WERI-Rb-1 (cell line): ENCODE measurements around the gene YARS2.
"Not testable (repeated sequence)": the region's sequence is repeated elsewhere in the genome, so short reads cannot be mapped to it uniquely, and the experiment has no call there.

ENCODE experiments used
- DNase-seq: peaks from one replicate; pipeline ENCODE4 v3.0.0-alpha.2; 2020
- H3K27ac ChIP-seq: fragments of 250-450 bp; sonication (Bioruptor Pico); 2 replicates; pipeline ENCODE4 v1.5.1; 2020; ENCODE audit warnings: mild to moderate bottlenecking, moderate library complexity
- H3K27me3 ChIP-seq: fragments of 250-450 bp; sonication (Bioruptor Pico); 2 replicates; pipeline ENCODE4 v1.5.1; 2021; ENCODE audit warnings: mild to moderate bottlenecking, low read depth, moderate library complexity; ENCODE audit not compliant: insufficient read depth, severe bottlenecking
- H3K36me3 ChIP-seq: fragments of 250-450 bp; sonication (Bioruptor Pico); 2 replicates; pipeline ENCODE4 v1.5.1; 2020; ENCODE audit warnings: mild to moderate bottlenecking, moderate library complexity
- H3K4me3 ChIP-seq: 2 replicates; pipeline ENCODE4 v1.5.1; 2011; ENCODE audit warnings: low read depth, mild to moderate bottlenecking, control low read depth, low read length
- H3K9me3 ChIP-seq: fragments of 250-450 bp; sonication (Bioruptor Pico); 2 replicates; pipeline ENCODE4 v1.5.1; 2021; ENCODE audit warnings: mild to moderate bottlenecking, moderate library complexity; ENCODE audit not compliant: severe bottlenecking
- TF ChIP-seq, protein P1 (sequence below): IDR thresholded peaks from 2 replicates; pipeline ENCODE4 v1.5.1; 2011; ENCODE audit warnings: low read depth, mild to moderate bottlenecking, control low read depth, inconsistent platforms, low read length

Gene YARS2

GRCh38 chr12:32706335-32707024 is 49.2 kb downstream of the YARS2 start:
- Histone ChIP-seq H3K27me3 (no peaks in the 10 kb centered on the region), H3K9me3 (no peaks in the 10 kb centered on the region), H3K4me3 (no peak overlapping the region), H3K36me3 (peaks cover 24% of the 10 kb centered on the region), H3K27ac (no peak overlapping the region)
- TF ChIP-seq, protein P1, sequence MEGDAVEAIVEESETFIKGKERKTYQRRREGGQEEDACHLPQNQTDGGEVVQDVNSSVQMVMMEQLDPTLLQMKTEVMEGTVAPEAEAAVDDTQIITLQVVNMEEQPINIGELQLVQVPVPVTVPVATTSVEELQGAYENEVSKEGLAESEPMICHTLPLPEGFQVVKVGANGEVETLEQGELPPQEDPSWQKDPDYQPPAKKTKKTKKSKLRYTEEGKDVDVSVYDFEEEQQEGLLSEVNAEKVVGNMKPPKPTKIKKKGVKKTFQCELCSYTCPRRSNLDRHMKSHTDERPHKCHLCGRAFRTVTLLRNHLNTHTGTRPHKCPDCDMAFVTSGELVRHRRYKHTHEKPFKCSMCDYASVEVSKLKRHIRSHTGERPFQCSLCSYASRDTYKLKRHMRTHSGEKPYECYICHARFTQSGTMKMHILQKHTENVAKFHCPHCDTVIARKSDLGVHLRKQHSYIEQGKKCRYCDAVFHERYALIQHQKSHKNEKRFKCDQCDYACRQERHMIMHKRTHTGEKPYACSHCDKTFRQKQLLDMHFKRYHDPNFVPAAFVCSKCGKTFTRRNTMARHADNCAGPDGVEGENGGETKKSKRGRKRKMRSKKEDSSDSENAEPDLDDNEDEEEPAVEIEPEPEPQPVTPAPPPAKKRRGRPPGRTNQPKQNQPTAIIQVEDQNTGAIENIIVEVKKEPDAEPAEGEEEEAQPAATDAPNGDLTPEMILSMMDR = no peak
- DNase-seq = no peak

DNA sequence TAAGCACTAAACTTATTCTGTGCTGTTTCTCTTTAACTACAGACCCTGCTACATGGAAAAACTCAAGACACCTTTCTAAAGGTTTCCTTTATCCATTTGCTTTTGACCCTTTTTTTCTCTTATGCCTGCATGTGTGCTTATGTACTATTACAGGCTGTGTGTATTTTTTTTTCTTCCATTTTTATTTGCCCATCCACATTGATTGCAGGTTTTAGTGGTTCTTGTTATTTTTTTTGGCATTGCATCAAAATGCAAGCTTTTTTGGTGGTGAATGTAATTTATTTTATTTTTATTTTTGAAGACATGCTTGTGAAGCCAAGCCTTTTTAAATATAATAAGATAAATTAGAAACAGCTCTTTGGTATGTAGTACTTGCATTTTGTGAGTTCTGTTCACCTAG is 49.9 kb downstream of the YARS2 start:
- TF ChIP-seq, protein P1 = no peak
- Histone ChIP-seq H3K27ac (no peak overlapping the region), H3K27me3 (no peaks in the 10 kb centered on the region), H3K36me3 (peaks cover 18% of the 10 kb centered on the region), H3K4me3 (no peak overlapping the region), H3K9me3 (no peaks in the 10 kb centered on the region)
- no peak for DNase-seq

GRCh38 chr12:32702946-32703345 is 52.8 kb downstream of the YARS2 start:
- no peak overlapping the region for H3K4me3 ChIP-seq
- DNase-seq = no peak
- TF ChIP-seq, protein P1 = no peak
- H3K9me3 ChIP-seq = no peaks in the 10 kb centered on the region
- no peaks in the 10 kb centered on the region for H3K27me3 ChIP-seq
- peaks cover 8% of the 10 kb centered on the region for H3K36me3 ChIP-seq
- H3K27ac ChIP-seq = no peak overlapping the region

- TF ChIP-seq, protein P1 = no peak
- DNase-seq = no peak
- H3K36me3 ChIP-seq = peaks cover 8% of the 10 kb centered on the region
Measured at GRCh38 chr12:32702473-32702872, 53.2 kb downstream of the YARS2 start.

DNA sequence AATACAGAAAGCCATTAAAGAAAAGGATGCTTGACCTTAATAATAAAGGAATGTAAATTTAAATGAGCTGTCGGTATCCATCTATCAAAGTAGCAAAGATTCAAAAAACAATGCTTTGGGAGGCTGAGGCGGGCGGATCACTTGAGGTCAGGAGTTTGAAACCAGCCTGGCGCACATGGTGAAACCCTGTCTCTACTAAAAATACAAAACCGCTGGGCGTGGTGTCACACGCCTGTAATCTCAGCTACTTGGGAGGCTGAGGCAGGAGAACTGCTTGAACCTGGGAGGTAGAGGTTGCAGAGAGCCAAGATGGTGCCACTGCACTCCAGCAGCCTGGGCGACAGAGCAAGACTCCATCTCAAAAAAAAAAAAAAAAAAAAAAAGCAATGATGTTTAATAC is 56.3 kb downstream of the YARS2 start:
- DNase-seq, H3K27ac ChIP-seq, H3K9me3 ChIP-seq, H3K4me3 ChIP-seq, H3K36me3 ChIP-seq, H3K27me3 ChIP-seq: not testable (repeated sequence)

More at GRCh38 chr12:32702473-32702872, 53.2 kb downstream of the YARS2 start:
- H3K4me3 ChIP-seq = no peak overlapping the region
- no peaks in the 10 kb centered on the region for H3K9me3 ChIP-seq
- no peak overlapping the region for H3K27ac ChIP-seq
- H3K27me3 ChIP-seq = no peaks in the 10 kb centered on the region

DNA sequence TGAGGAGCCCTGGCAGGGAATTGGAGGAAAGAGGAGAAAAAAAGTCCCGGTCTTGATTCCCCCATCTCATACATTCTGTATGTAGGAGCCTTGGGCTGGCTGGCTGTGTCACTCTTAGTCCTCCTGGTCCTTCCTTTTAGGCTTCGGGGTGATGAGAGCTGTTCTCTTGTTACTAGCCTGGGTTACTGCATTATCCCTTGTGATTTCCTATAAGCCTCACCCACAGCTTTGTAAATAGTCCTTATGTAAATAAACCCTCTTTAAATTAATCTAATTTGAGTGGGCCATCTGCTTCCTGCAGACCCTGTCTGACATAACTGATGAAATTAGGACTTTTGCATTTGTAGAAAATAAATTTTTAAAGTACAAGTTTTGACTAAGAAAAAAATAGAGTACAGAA is 57.4 kb downstream of the YARS2 start:
- H3K4me3 ChIP-seq = no peak overlapping the region
- TF ChIP-seq, protein P1 = no peak
- DNase-seq = peak; percentile 63
- peak overlapping the region; percentile 57; the same call in 1 of the 2 replicates for H3K27ac ChIP-seq
- no peaks in the 10 kb centered on the region for H3K9me3 ChIP-seq
- no peaks in the 10 kb centered on the region for H3K27me3 ChIP-seq
- peaks cover 2% of the 10 kb centered on the region; the same call in 1 of the 2 replicates for H3K36me3 ChIP-seq
